HEK293 (cell line): ENCODE results near the gene SLC7A6.

Source experiments
- CTCF ChIP-seq: fragments of 450-650 bp; formaldehyde crosslinking; IDR thresholded peaks from 2 replicates; pipeline ENCODE4 v1.5.1; 2016; ENCODE audit warnings: missing biosample characterization, missing genetic modification characterization
- GLIS1 ChIP-seq: fragments of 450-650 bp; formaldehyde crosslinking; IDR thresholded peaks from 2 replicates; pipeline ENCODE4 v1.5.1; 2016; ENCODE audit warnings: missing biosample characterization, missing genetic modification characterization
- HOXC10 ChIP-seq: sonication (generic); formaldehyde crosslinking; IDR thresholded peaks from 2 replicates; pipeline ENCODE4 v1.8.1; 2023; ENCODE audit warnings: mild to moderate bottlenecking, missing genetic modification reagents
- KLF10 ChIP-seq: fragments of 450-650 bp; IDR thresholded peaks from 2 replicates; pipeline ENCODE4 v1.5.1; 2018; ENCODE audit warnings: missing biosample characterization, mild to moderate bottlenecking, missing genetic modification characterization
- KLF16 ChIP-seq: fragments of 450-650 bp; formaldehyde crosslinking; IDR thresholded peaks from 2 replicates; pipeline ENCODE4 v1.5.1; 2017; ENCODE audit warnings: missing biosample characterization, missing genetic modification characterization
- KLF9 ChIP-seq: fragments of 450-650 bp; formaldehyde crosslinking; IDR thresholded peaks from 2 replicates; pipeline ENCODE4 v1.5.1; 2016; ENCODE audit warnings: missing biosample characterization, missing genetic modification characterization, low read depth
- PRDM10 ChIP-seq: fragments of 450-650 bp; formaldehyde crosslinking; IDR thresholded peaks from 2 replicates; pipeline ENCODE4 v1.5.1; 2016; ENCODE audit warnings: missing biosample characterization, missing genetic modification characterization
- SCRT2 ChIP-seq: fragments of 450-650 bp; formaldehyde crosslinking; IDR thresholded peaks from 2 replicates; pipeline ENCODE4 v1.5.1; 2016; ENCODE audit warnings: missing biosample characterization, missing genetic modification characterization
- SETDB1 ChIP-seq: IDR thresholded peaks from one replicate; pipeline ENCODE4 v1.6.1; 2017; ENCODE audit warnings: mild to moderate bottlenecking, low read length, moderate library complexity, mixed read lengths; ENCODE audit not compliant: insufficient read length
- SP7 ChIP-seq: fragments of 450-650 bp; formaldehyde crosslinking; IDR thresholded peaks from 2 replicates; pipeline ENCODE4 v1.5.1; 2016; ENCODE audit warnings: missing biosample characterization, missing genetic modification characterization
- WT1 ChIP-seq: fragments of 450-650 bp; formaldehyde crosslinking; IDR thresholded peaks from 2 replicates; pipeline ENCODE4 v1.5.1; 2016; ENCODE audit warnings: missing biosample characterization, missing genetic modification characterization
- ZFP37 ChIP-seq: fragments of 450-650 bp; formaldehyde crosslinking; IDR thresholded peaks from 2 replicates; pipeline ENCODE4 v1.5.1; 2016; ENCODE audit warnings: missing biosample characterization, missing genetic modification characterization
- ZNF112 ChIP-seq: fragments of 450-650 bp; formaldehyde crosslinking; IDR thresholded peaks from 2 replicates; pipeline ENCODE4 v1.5.0; 2017; ENCODE audit warnings: missing biosample characterization, missing genetic modification characterization
- ZNF121 ChIP-seq: fragments of 450-650 bp; formaldehyde crosslinking; IDR thresholded peaks from 2 replicates; pipeline ENCODE4 v1.5.1; 2016; ENCODE audit warnings: missing biosample characterization, missing genetic modification characterization
- ZNF132 ChIP-seq: fragments of 450-650 bp; formaldehyde crosslinking; IDR thresholded peaks from 2 replicates; pipeline ENCODE4 v1.5.1; 2017; ENCODE audit warnings: missing biosample characterization, missing genetic modification characterization, borderline replicate concordance
- ZNF175 ChIP-seq: fragments of 450-650 bp; formaldehyde crosslinking; IDR thresholded peaks from 2 replicates; pipeline ENCODE4 v1.5.1; 2016; ENCODE audit warnings: missing biosample characterization, missing genetic modification characterization
- ZNF223 ChIP-seq: fragments of 450-650 bp; formaldehyde crosslinking; IDR thresholded peaks from 2 replicates; pipeline ENCODE4 v1.5.1; 2016; ENCODE audit warnings: missing biosample characterization, missing genetic modification characterization
- ZNF26 ChIP-seq: fragments of 450-650 bp; formaldehyde crosslinking; IDR thresholded peaks from 2 replicates; pipeline ENCODE4 v1.5.1; 2016; ENCODE audit warnings: missing biosample characterization, missing genetic modification characterization
- ZNF341 ChIP-seq: fragments of 450-650 bp; formaldehyde crosslinking; IDR thresholded peaks from 2 replicates; pipeline ENCODE4; 2016; ENCODE audit warnings: low read depth, missing biosample characterization, missing genetic modification characterization
- ZNF398 ChIP-seq: fragments of 450-650 bp; formaldehyde crosslinking; IDR thresholded peaks from 2 replicates; pipeline ENCODE4 v1.5.1; 2017; ENCODE audit warnings: missing biosample characterization, missing genetic modification characterization
- ZNF513 ChIP-seq: fragments of 450-650 bp; IDR thresholded peaks from 2 replicates; pipeline ENCODE4 v1.5.1; 2018; ENCODE audit warnings: missing biosample characterization, missing genetic modification characterization
- ZNF529 ChIP-seq: fragments of 450-650 bp; formaldehyde crosslinking; IDR thresholded peaks from 2 replicates; pipeline ENCODE4 v1.5.1; 2017; ENCODE audit warnings: missing genetic modification characterization, missing biosample characterization; ENCODE audit not compliant: insufficient replicate concordance
- ZNF624 ChIP-seq: fragments of 450-650 bp; formaldehyde crosslinking; IDR thresholded peaks from 2 replicates; pipeline ENCODE4 v1.5.1; 2017; ENCODE audit warnings: missing biosample characterization, missing genetic modification characterization
- ZNF645 ChIP-seq: fragments of 450-650 bp; formaldehyde crosslinking; IDR thresholded peaks from 2 replicates; pipeline ENCODE4; 2016; ENCODE audit warnings: missing biosample characterization, missing genetic modification characterization
- ZNF677 ChIP-seq: fragments of 450-650 bp; IDR thresholded peaks from 2 replicates; pipeline ENCODE4 v1.5.0; 2018; ENCODE audit warnings: missing biosample characterization, mild to moderate bottlenecking, missing genetic modification characterization, moderate library complexity
- ZSCAN18 ChIP-seq: fragments of 450-650 bp; formaldehyde crosslinking; IDR thresholded peaks from 2 replicates; pipeline ENCODE4 v1.5.1; 2016; ENCODE audit warnings: missing biosample characterization, missing genetic modification characterization

The SLC7A6 gene

GRCh38 chr16:68310774-68311511, 46.6 kb downstream of the SLC7A6 start, which contains the start of the genes PRMT7 and SLC7A6OS (continued):
- TF ChIP-seq ZNF26 (tag by site-specific recombination) (no peak), ZNF341 (tag by site-specific recombination) (no peak), ZNF121 (no peak), ZNF175 (tag by site-specific recombination) (no peak), SCRT2 (tag by site-specific recombination) (peak; percentile 86), ZNF398 (tag by site-specific recombination) (peak; percentile 93), PRDM10 (tag by site-specific recombination) (peak; percentile 81), ZNF513 (tag by site-specific recombination) (no peak), HOXC10 (CRISPR knock-in tag) (no peak), WT1 (tag by site-specific recombination) (peak; percentile 18; the same call in 1 of the 2 replicates), SETDB1 (no peak), ZNF132 (no peak), ZNF223 (tag by site-specific recombination) (no peak), KLF9 (peak; percentile 90; the same call in 1 of the 2 replicates), ZFP37 (tag by site-specific recombination) (no peak), ZNF677 (no peak), ZNF529 (tag by site-specific recombination) (no peak), KLF16 (peak; percentile 79), KLF10 (tag by site-specific recombination) (peak; percentile 34; the same call in 1 of the 2 replicates), ZNF624 (tag by site-specific recombination) (no peak), ZSCAN18 (tag by site-specific recombination) (no peak), SP7 (tag by site-specific recombination) (peak; percentile 59; the same call in 1 of the 2 replicates), GLIS1 (tag by site-specific recombination) (0 out of 2 replicates have a peak, but pooled peaks have one; percentile 19), ZNF645 (tag by site-specific recombination) (no peak), ZNF112 (tag by site-specific recombination) (no peak), CTCF (tag by site-specific recombination) (peak; percentile 68)
